GM12892 (cell line): ENCODE measurements around the gene TSC1.
A peak's percentile ranks its signal among the peaks of the same experiment; 100 is the strongest.

Experiments used
- DNase-seq: peaks from one replicate; pipeline ENCODE4 v3.0.0; 2011; ENCODE audit not compliant: insufficient read length
- FAIRE-seq: peaks from 2 replicates; lab custom pipeline; 2011; peaks lifted over from hg19 to GRCh38; lab: Jason Lieb, UNC
- POLR2A ChIP-seq: IDR thresholded peaks from 2 replicates; pipeline ENCODE4 v1.6.1; 2011; ENCODE audit warnings: low read depth, low read length, control low read depth
- POLR2AphosphoS5 ChIP-seq: IDR thresholded peaks from 2 replicates; pipeline ENCODE4 v1.6.1; 2011; ENCODE audit warnings: low read depth, low read length, control low read depth
- TAF1 ChIP-seq: IDR thresholded peaks from 2 replicates; pipeline ENCODE4 v1.6.1; 2011; ENCODE audit warnings: low read depth, mild to moderate bottlenecking, control low read depth, low read length, borderline replicate concordance

Gene TSC1

DNA sequence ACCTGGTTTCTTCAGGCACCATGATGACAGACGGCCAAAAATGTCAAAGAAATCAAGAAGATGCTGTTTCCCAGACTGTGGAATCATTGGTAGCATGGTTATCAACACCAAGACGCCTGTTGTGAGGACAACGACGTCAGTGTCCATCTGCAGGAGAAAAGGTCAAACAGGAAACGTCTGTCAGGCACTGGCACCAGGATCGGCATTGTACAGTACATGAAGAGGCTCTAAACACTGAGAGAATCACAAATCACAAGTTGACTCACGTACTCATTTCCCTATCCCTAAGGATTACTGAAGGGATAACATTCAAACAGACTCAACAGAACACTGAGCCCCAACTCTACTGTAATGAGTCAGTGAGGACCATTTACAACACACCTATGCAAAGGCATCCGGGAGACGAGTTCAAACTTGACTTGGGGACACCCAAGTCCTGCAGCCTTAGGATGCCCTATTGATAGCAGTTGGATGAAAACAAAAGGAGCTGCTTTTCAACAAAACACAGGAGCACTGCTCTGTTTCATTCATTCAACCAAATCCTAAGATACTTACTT, 21.0 kb downstream of the TSC1 start:
- no peak for TF ChIP-seq TAF1
- TF ChIP-seq POLR2A: no peak
- TF ChIP-seq POLR2AphosphoS5: no peak
- no peak for FAIRE-seq

DNA sequence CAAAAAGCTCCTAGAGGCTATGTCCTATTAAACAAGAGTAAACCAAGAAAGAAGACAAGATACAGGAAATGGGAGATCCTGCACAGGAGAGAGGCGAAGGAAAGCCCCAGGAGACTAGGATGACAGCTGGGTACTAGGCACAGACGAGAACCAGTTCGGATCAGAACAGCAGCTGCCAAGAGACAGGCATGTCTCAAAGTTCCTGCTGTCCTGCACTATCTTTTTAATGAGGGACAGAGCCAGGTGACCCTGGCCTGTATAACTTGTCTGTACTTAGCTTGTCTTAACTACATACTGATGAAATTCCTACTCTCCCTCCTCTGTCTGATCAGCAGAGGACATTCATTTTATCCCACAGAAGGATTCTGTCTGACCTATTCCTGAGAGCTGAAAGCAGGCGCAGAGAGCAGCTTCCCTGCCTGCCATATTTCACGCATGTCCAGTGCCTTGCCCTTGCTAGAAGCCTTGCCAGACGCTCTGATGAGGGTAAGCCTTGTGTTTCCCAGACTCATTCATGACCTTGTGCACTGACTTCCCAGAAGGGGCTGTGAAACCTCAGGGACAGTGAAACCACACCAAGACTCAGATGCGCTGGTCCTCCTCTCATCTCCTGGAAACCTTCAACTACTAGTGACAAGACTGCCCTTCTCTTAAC, 24.7 kb downstream of the TSC1 start:
- TF ChIP-seq TAF1 (no peak), POLR2A (no peak), POLR2AphosphoS5 (no peak)
- FAIRE-seq (no peak), DNase-seq (no peak)

More for the DNA sequence above, 21.0 kb downstream of the TSC1 start:
- no peak for DNase-seq

DNA sequence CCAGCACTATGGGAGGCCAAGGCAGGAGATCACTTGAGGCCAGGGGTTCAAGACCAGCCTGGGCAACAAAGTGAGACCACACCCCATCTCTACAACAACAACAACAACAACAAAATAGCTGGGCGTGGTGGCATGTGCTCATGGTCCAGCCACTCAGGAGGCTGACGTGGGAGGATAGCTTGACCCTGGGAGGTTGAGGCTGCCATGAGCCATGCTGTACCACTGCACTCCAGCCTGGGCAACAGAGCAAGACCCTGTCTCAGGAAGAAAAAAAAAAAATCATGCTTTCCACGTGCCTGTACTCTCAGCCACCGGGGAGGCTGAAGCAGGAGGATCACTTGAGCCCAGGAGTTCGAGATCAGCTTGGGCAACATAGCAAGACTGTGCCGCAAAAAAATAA, 29.5 kb downstream of the TSC1 start:
- no peak for TF ChIP-seq POLR2A
- TF ChIP-seq POLR2AphosphoS5: no peak
- TF ChIP-seq TAF1: no peak
- FAIRE-seq: no peak
- no peak for DNase-seq

DNA sequence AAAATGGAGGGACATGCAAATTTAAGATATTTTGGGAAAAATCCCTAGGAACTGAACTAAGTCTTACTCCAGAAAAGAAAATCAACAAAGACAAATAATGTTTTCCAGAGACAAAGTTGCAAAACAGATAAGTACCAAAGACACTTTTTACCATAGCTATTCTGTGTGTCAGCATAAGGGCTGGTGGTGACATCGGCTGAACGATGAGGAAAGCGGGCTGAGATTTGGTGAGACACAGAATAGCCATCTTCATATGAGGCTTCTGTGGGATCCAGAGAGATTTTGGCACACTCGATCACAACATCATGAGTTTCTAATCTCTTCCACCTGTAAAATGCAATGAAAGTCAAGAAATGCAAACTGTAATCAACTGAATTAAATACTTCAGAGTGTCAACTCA, 32.3 kb downstream of the TSC1 start:
- DNase-seq (no peak), FAIRE-seq (no peak)
- TF ChIP-seq TAF1: no peak
- no peak for TF ChIP-seq POLR2AphosphoS5
- no peak for TF ChIP-seq POLR2A

DNA sequence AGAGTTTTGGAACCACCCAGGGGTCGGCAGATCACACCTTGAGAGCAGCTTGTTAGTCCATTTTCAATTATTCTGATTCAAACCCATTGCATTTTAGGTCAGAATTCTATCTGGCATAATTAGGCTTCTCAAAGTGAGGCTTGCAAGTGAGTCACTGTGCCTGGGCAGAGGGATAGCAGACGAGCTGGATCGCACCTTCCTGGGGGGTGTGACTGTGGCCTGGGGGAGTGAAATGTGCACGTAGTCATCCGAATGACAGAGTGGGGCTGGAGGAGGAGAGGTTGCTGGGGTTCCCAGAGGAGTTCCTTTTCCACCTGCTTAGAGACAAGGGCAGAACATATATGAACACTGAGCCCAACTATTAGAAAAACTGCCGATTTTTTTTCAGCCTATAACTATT, 34.0 kb downstream of the TSC1 start:
- TF ChIP-seq POLR2A (no peak), TAF1 (no peak), POLR2AphosphoS5 (no peak)
- FAIRE-seq (no peak), DNase-seq (no peak)

DNA sequence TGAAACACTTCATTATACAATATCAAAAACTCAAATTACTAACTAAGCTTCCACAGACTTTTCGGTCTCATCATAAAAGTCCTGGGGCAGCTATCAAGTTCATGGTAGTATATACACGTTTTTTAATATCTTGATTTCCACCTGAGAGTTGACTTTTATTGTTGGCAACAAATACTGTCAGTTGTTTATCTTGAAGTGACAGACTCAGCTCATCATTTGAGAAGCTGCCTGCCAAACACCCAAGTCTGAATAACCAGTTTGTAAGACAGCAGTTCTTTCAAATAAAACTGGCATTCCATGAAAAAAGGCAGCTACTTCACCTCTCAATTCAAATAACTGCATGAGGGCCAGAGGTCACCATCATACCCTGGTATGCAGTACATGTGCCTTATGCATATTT, 35.1 kb downstream of the TSC1 start:
- FAIRE-seq: no peak
- TF ChIP-seq POLR2A: no peak
- TF ChIP-seq TAF1: no peak
- no peak for TF ChIP-seq POLR2AphosphoS5

DNA sequence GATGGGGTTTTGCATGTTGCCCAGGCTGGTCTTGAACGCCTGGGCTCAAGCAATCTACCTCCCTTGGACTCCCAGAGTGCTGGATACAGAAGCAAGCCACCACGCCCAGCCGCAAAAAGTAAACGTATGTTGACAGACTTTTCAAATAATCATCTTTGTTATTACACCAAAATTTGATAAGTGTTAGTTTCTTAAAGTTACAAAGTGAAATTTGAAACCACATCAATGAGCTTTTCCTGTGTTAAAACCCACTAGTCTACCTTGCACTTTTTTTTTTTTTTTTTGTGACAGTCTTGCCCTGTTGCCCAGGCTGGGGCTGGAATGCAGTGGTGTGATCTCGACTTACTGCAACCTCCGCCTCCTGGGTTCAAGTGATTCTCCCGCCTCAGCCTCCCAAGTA, 35.8 kb downstream of the TSC1 start:
- TF ChIP-seq POLR2AphosphoS5: no peak
- no peak for TF ChIP-seq POLR2A
- TF ChIP-seq TAF1: no peak
- DNase-seq (no peak), FAIRE-seq (no peak)

More for the DNA sequence above, 35.1 kb downstream of the TSC1 start:
- DNase-seq: no peak

DNA sequence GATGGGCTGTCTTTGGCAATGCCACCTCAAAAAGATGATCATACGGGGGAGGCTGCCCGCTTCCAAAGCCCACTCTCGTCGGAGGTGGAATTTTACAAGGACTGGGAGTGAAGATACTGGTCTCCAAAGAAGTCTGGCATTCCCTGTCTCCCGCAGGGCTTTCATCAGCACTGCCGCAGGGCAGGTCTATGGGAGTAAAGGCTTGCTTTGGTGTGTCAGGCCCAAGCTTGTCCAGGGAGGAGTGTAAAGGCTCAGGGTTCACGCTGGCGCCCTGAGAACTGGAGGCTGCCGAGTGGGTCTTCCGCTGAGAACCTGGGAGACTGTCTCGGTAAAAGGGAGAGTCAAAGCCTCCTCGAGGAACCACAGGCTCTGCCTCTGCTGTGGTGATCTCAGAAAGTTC, 38.7 kb downstream of the TSC1 start:
- DNase-seq (no peak), FAIRE-seq (no peak)
- no peak for TF ChIP-seq POLR2AphosphoS5
- no peak for TF ChIP-seq POLR2A
- TF ChIP-seq TAF1: no peak

DNA sequence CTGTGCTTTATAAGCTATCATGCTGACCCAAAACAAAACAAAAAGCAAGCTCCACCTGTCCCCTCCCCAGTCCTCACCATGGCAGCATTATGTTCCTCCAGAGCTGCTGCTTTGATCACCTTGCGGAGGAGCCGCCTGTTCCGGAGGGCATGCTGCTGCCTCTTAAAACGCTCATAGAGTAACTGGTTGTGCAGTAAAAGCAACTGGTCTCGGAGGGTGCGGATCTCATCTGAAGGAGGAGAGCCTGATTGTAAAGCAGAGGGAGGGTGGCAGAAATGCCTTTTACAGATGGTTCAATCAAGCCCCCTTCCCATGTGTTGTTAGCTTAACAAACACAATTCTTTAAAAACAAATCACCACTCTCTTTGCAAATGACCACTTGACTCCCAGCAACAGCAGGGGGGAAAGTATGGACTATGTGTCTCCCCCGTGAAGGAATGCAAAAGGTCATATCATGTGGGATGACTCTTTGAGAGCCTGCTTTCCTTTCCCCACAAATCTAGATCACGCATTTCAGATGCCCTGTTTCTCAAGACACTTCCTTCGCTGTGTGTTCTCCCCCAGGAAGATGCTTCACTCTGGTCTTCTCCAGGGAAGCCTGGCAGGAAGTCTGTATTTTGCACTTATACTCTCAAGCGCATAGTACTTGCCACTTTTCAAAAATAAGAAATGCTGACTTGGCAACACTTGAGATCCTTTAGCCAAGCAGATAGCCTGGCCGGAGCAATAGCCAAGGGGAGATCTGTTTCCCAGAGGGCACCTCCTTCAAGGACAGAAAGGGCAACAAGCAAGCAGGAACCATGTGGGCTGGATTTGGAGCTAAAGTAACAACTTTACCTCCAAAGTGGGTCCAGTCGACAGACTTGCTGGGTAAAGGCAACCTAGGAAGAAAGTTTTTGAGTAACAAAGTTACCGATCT, 40.6 kb downstream of the TSC1 start:
- DNase-seq (no peak), FAIRE-seq (no peak)
- TF ChIP-seq POLR2A (no peak), POLR2AphosphoS5 (no peak), TAF1 (no peak)

DNA sequence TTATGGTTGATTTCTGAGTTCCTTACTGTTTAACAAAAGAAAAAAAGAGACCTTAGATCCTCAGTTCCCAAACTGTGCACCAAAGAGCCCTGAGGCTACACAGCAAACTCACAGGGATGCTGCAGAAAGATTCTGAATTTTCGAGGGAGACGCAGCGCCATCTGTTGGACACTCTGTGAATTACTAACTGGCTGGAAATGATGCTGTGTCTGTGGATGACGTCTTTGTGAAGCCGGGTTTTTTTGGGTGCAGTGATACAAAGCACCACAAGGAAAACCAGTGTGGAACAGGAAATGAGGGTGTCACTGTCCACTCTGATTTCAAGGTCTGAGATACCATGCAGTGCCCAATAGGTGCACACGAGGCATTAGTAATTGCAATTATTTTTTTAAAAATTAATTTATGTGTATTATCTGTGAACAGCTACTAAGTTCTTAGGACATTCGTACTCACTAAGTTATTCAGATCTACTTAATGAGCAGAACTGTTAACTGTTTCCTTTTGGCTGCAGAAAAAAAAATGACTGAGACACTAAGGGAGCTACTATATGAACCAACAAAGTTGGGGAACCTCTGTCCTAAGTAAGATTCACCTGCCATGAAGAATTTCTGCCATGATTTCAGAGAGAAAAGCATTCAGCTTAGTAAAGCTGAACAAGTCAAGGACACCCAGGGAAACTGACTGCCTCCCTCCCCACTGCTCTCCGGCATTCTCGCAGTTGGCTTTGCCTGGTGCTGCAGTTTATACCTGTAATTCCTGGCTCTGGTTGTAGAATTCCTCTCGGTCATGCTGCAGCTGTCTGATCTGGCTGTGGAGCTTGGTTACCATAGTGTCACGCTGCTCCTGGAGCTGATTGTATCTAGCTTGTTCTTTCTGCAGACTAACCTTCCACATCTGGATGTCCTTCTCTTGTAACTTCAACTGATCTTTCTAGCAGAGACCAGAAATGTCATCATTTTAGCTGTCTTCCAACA, 42.3 kb downstream of the TSC1 start:
- no peak for TF ChIP-seq TAF1
- no peak for TF ChIP-seq POLR2AphosphoS5
- TF ChIP-seq POLR2A: no peak
- peak; percentile 86 for FAIRE-seq
- DNase-seq: peak; percentile 51
